Measurements from ENCODE around the gene PREP. TPM values are rescaled to one million over a fixed set of nuclear protein-coding genes. Genes with fewer than 3 reads are reported as not detected.

The PREP gene
- total and polyA plus RNA-seq, 12 donors, result 12.3 to 37.4 (median 26.8) TPM

DNA sequence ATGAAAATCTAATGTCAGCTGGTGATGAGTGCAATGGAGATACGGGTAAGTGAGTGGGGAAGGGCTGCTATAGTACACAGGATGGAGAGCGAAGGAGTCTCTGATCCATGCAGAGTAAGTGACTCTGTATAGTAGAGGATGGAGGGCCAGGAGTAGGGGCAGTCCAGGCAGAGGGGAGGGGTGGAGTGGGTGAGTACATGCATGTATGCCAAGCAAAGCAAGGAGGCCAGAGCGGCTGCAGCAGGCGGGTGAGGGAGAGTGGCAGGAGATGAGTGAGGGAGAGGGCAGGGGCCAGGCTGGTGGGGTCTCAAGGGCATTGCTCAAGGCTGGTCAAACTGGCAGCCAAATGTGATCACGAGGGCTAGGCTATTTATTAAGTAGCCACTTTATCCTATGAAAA is 94.0 kb downstream of the PREP start:
- Histone ChIP-seq H3K4me1 (peaks cover 0 to 13% (median 0%) of the 10 kb centered on the region in 9 donors), H3K27ac (peak overlapping the region in 1 of 10 donors; percentile 3), H3K36me3 (peaks cover 0 to 58% (median 0%) of the 10 kb centered on the region in 9 donors), H3K4me3 (no peak overlapping the region), H3K9me3 (no peaks in the 10 kb centered on the region), H3K27me3 (no peaks in the 10 kb centered on the region)
- peak; percentile 32 to 73 (median 64) for ATAC-seq
- peak in 1 of 2 donors; percentile 15 for DNase-seq
- WGBS, 2 donors, result 64 to 68% methylated on average over 5 of the region's 5 CpGs
- TF ChIP-seq CTCF (IDR thresholded peaks at IDR 0.05), result no peak
- intact Hi-C loops (cut with DNase I), result no loop called here

- Histone ChIP-seq H3K36me3 (peaks cover 0 to 43% (median 0%) of the 10 kb centered on the region in 9 donors), H3K27ac (no peak overlapping the region), H3K4me1 (peaks cover 0 to 29% (median 6%) of the 10 kb centered on the region in 9 donors), H3K9me3 (no peaks in the 10 kb centered on the region), H3K27me3 (no peaks in the 10 kb centered on the region), H3K4me3 (no peak overlapping the region)
- no peak for ATAC-seq
- no peak for TF ChIP-seq CTCF (IDR thresholded peaks at IDR 0.05)
- no peak for DNase-seq
- intact Hi-C loops (cut with DNase I), result no loop called here
- WGBS, 2 donors, result 98 to 100% methylated on average over 1 of the region's 1 CpG
Observed at GRCh38 chr6:105305521-105305920, 97.4 kb downstream of the PREP start.

DNA sequence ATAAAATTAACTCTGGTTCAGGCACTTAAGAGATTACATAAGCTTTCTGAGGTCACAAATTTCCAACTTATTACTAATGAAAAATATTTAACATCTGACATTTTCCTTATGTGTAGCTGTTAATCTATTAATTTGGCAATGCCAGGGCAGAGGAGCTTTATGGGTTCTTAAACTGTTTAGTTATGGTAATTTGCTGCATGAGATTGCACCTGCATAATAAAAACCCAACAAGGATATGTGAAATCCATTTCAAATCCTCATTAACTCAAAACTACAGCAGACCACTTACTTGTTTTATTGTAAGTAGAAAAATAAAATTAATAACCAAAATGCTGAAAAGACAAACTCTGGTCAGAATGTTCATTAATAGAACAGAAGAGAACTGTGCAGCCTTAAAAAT is 98.1 kb downstream of the PREP start:
- DNase-seq (no peak), ATAC-seq (no peak)
- intact Hi-C loops (cut with DNase I), result no loop called here
- H3K4me3 ChIP-seq, result no peak overlapping the region
- peaks cover 0 to 43% (median 0%) of the 10 kb centered on the region in 9 donors for H3K36me3 ChIP-seq
- peaks cover 0 to 31% (median 6%) of the 10 kb centered on the region in 9 donors for H3K4me1 ChIP-seq
- H3K27me3 ChIP-seq, result no peaks in the 10 kb centered on the region
- no peak for TF ChIP-seq CTCF (IDR thresholded peaks at IDR 0.05)
- no peaks in the 10 kb centered on the region for H3K9me3 ChIP-seq
- no peak overlapping the region for H3K27ac ChIP-seq

DNA sequence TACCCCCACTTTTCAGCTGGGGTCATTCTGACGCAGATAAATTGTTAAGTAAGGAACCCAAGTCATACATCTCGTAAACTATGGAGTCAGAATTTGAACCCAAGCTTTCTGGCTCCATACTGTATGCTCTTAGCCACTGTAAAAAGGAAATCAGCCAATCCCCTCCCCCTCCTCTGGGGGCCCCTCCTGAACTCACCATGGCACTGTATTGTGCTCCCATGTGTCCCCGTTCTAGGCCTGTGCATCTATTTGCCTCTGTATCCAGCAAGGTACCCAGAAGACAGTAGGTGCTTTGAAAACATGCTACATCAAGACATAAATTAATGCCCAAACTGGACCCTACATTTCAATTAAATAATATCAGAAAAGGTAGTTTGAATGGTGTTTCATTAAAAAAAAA is 98.5 kb downstream of the PREP start:
- H3K27ac ChIP-seq, result no peak overlapping the region
- H3K36me3 ChIP-seq, result peaks cover 0 to 43% (median 0%) of the 10 kb centered on the region in 9 donors
- ATAC-seq, result no peak
- WGBS, 2 donors, result 92 to 96% methylated on average over 3 of the region's 3 CpGs
- H3K4me3 ChIP-seq, result no peak overlapping the region
- intact Hi-C loops (cut with DNase I), result no loop called here
- no peak for DNase-seq
- H3K4me1 ChIP-seq, result peaks cover 0 to 31% (median 6%) of the 10 kb centered on the region in 9 donors
- no peak for TF ChIP-seq CTCF (IDR thresholded peaks at IDR 0.05)
- H3K9me3 ChIP-seq, result no peaks in the 10 kb centered on the region
- H3K27me3 ChIP-seq, result no peaks in the 10 kb centered on the region

Measured in heart right ventricle (tissue), 16 donors.